K562 (cell line): ENCODE results near the gene SVBP. TPM values are rescaled to one million over a fixed set of nuclear protein-coding genes. Genes with fewer than 3 reads are reported as not detected.

Source experiments
- GTF2F1 ChIP-seq: IDR thresholded peaks from 2 replicates; pipeline ENCODE4 v1.6.1; 2011; ENCODE audit warnings: low read depth, low read length, improper control_type of control experiment
- PRPF4 ChIP-seq: fragments of 200-400 bp; formaldehyde crosslinking; IDR thresholded peaks from one replicate; pipeline ENCODE4 v1.6.1; 2017; ENCODE audit warnings: low read length, low read depth, mild to moderate bottlenecking; ENCODE audit not compliant: insufficient read depth, poor library complexity, severe bottlenecking
- ZBTB40 ChIP-seq, 2 experiments: fragments of 450-650 bp in 1 of 2; sonication (generic) in 1 of 2; formaldehyde crosslinking in 1 of 2; IDR thresholded peaks; 2 replicates each; pipeline versions ENCODE4 v1.7.1 to v1.9.0; 2016 to 2022; ENCODE audit warnings: inconsistent platforms in 1 of 2, mild to moderate bottlenecking in 1 of 2, missing genetic modification reagents in 1 of 2
- polyA plus RNA-seq, 8 experiments: library from polyadenylated mRNA; depleted of rRNA in 4 of 8; stranded (reverse) in 5 of 8; unstranded in 3 of 8; fragments of >200 nt; fragmentation: Nextera tagmentation in 2 of 8; fragmentation: Illumina TruSeq in 1 of 8; extraction: Ambion mirVana in 2 of 8; extraction: Trizol in 1 of 8; gene quantifications; 2 replicates each; pipeline versions ENCODE4 v1.2.1 to v1.2.3, GENCODE V29; 2011 to 2014; ENCODE audit warnings: inconsistent platforms in 1 of 8, missing spikeins in 1 of 8
- total RNA-seq, 7 experiments: library from RNA; depleted of rRNA in 6 of 7; stranded (reverse); fragments of >200 nt in 6 of 7; fragmentation: Illumina TruSeq in 2 of 7; extraction: Trizol in 2 of 7; gene quantifications; 2 replicates each; pipeline versions ENCODE4 v1.2.1 to v1.2.3, GENCODE V29; 2011 to 2021; ENCODE audit warnings: low replicate concordance in 1 of 7

Gene SVBP
- total and polyA plus RNA-seq, 9 of the 15 experiments (the other 6 are each of a cell fraction or from before 2014, with no cell fraction given) = 31.7 to 49.7 (median 40.0) TPM

DNA sequence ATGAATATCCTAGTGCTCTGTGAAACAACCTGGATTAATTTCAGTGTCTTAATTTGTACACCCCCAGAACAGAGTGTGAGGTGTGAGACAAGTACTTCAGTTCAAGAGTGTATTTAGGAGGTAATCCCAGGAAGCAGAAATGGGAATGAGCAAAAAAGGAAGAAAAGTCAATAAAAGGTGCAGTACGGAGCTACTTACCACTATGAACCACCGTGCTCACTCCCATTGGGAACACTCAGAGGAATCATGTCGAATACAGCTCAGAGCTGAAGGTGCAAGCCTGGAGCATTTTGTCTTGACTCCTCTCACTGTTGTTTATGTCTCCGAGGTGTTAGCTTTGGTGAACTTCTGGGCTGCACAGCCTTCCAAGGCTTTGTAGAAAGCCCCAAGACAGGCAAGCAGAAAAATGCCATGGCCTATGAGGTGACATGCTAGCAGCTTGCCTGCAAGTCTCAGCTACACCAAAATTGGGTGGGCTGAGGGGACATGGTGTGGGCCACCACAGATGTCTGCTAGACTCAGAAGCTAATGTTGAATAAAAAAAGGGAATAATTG lies 7.4 kb upstream of the SVBP start (continued):
- TF ChIP-seq ZBTB40 (IDR thresholded peaks at IDR 0.05) = peak; percentile 29; the same call in 1 of the 2 replicates
- TF ChIP-seq ZBTB40 (CRISPR knock-in tag; IDR thresholded peaks at IDR 0.05) = no peak
- TF ChIP-seq GTF2F1 = peak; percentile 41; the same call in 1 of the 2 replicates
- TF ChIP-seq PRPF4 = no peak
